ENCODE results near the gene KIF1A.

Gene KIF1A

GRCh38 chr2:240719676-240720545 is 100.1 kb downstream of the KIF1A start:
- no peak for DNase-seq (ENCODE audit: low read depth in 3 of 3)

- no peak for DNase-seq (ENCODE audit: low read depth in 3 of 3)
These were observed 101.0 kb downstream of the KIF1A start for GRCh38 chr2:240718896-240719490.

- no peak for DNase-seq (ENCODE audit: low read depth in 3 of 3)
These were observed 102.1 kb downstream of the KIF1A start for GRCh38 chr2:240717681-240718581.

- no peak for DNase-seq (ENCODE audit: low read depth in 3 of 3)
These were observed 102.8 kb downstream of the KIF1A start for GRCh38 chr2:240717181-240717641.

- DNase-seq (ENCODE audit: low read depth in 3 of 3) = no peak
These were observed 103.8 kb downstream of the KIF1A start for GRCh38 chr2:240716130-240716798.

GRCh38 chr2:240714747-240715725 is 105.0 kb downstream of the KIF1A start:
- no peak for DNase-seq (ENCODE audit: low read depth in 3 of 3)

GRCh38 chr2:240713928-240714746 is 105.9 kb downstream of the KIF1A start:
- no peak for DNase-seq (ENCODE audit: low read depth in 3 of 3)

GRCh38 chr2:240713071-240713927 is 106.7 kb downstream of the KIF1A start:
- no peak for DNase-seq (ENCODE audit: low read depth in 3 of 3)

- DNase-seq (ENCODE audit: low read depth in 3 of 3) = no peak
These were observed 107.9 kb downstream of the KIF1A start for GRCh38 chr2:240712121-240712520.

- no peak for DNase-seq (ENCODE audit: low read depth in 3 of 3)
These were observed 108.3 kb downstream of the KIF1A start for GRCh38 chr2:240711701-240712100.

GRCh38 chr2:240711296-240711695 is 108.7 kb downstream of the KIF1A start:
- DNase-seq (ENCODE audit: low read depth in 3 of 3) = no peak

- DNase-seq (ENCODE audit: low read depth in 3 of 3) = no peak
These were observed 111.6 kb downstream of the KIF1A start for GRCh38 chr2:240708457-240708856.

GRCh38 chr2:240707821-240708220 is 112.2 kb downstream of the KIF1A start:
- no peak for DNase-seq (ENCODE audit: low read depth in 3 of 3)

- no peak for DNase-seq (ENCODE audit: low read depth in 3 of 3)
These were observed 112.8 kb downstream of the KIF1A start for GRCh38 chr2:240707043-240707756.

- DNase-seq (ENCODE audit: low read depth in 3 of 3) = no peak
These were observed 114.7 kb downstream of the KIF1A start for GRCh38 chr2:240705204-240705791.

- peak in 2 of 3 experiments; percentile 5 to 23 for DNase-seq (ENCODE audit: low read depth in 3 of 3)
These were observed 115.4 kb downstream of the KIF1A start for GRCh38 chr2:240704651-240705050.

All from stimulated activated CD4-positive, alpha-beta T cell treated with anti-CD3 and anti-CD28 coated beads, TNF-alpha, amount 100 ng/mL, for 4 hours (primary cell).